GM23338 (cell line): ENCODE measurements around the gene C1QBP. TPM values are rescaled to one million over a fixed set of nuclear protein-coding genes. Genes with fewer than 3 reads are reported as not detected.

Experiments
- ATAC-seq: fragments of 200-7000 bp; cut with Tn5 transposase; 3 replicates; pipeline ENCODE4 v1.9.1; 2020
- DNase-seq: peaks from one replicate; pipeline ENCODE4 v3.0.0-alpha.2; 2015; ENCODE audit warnings: low spot score
- H2AFZ ChIP-seq: fragments of 200-600 bp; sonication (generic); 2 replicates; pipeline ENCODE4 v1.8.0; 2016; ENCODE audit warnings: antibody characterized with exemption, mild to moderate bottlenecking, moderate library complexity
- H3F3A ChIP-seq: fragments of 200-600 bp; sonication (generic); replicated peaks from 2 replicates; pipeline ENCODE4 v1.8.0; 2017; ENCODE audit warnings: antibody characterized with exemption, mixed run types, low read depth
- H3K27ac ChIP-seq: fragments of 200-600 bp; sonication (generic); 2 replicates; pipeline ENCODE4 v1.6.1; 2016; ENCODE audit warnings: low read depth
- H3K27me3 ChIP-seq: fragments of 200-600 bp; sonication (generic); 2 replicates; pipeline ENCODE4 v1.8.0; 2016; ENCODE audit warnings: mild to moderate bottlenecking, mixed run types, moderate library complexity; ENCODE audit not compliant: insufficient read depth
- H3K36me3 ChIP-seq: fragments of 200-600 bp; sonication (generic); 2 replicates; pipeline ENCODE4 v1.8.0; 2016; ENCODE audit warnings: mild to moderate bottlenecking; ENCODE audit not compliant: insufficient read depth
- H3K4me1 ChIP-seq: fragments of 200-600 bp; sonication (generic); 2 replicates; pipeline ENCODE4 v1.8.0; 2016; ENCODE audit warnings: mild to moderate bottlenecking, moderate library complexity; ENCODE audit not compliant: insufficient read depth
- H3K4me2 ChIP-seq: fragments of 200-600 bp; sonication (generic); 2 replicates; pipeline ENCODE4 v1.7.1; 2017; ENCODE audit warnings: mixed run types
- H3K4me3 ChIP-seq: fragments of 200-600 bp; sonication (generic); 2 replicates; pipeline ENCODE4 v1.6.1; 2016; ENCODE audit warnings: mixed run types
- H3K79me2 ChIP-seq: fragments of 200-600 bp; sonication (generic); replicated peaks from 2 replicates; pipeline ENCODE4 v1.8.0; 2017; ENCODE audit warnings: mild to moderate bottlenecking; ENCODE audit not compliant: insufficient read depth
- H3K9me2 ChIP-seq: fragments of 200-600 bp; sonication (generic); 2 replicates; pipeline ENCODE4 v1.8.0; 2017; ENCODE audit not compliant: insufficient read depth
- H4K20me1 ChIP-seq: fragments of 200-600 bp; sonication (generic); replicated peaks from 2 replicates; pipeline ENCODE4 v1.8.0; 2017; ENCODE audit warnings: mild to moderate bottlenecking; ENCODE audit not compliant: insufficient read depth
- H3K27ac Mint-ChIP-seq: 2 replicates; pipeline ENCODE4 v1.8.0; 2020; ENCODE audit warnings: inconsistent platforms, mild to moderate bottlenecking, moderate library complexity, mixed read lengths
- H3K27me3 Mint-ChIP-seq: 3 replicates; pipeline ENCODE4 v1.8.0; 2022; ENCODE audit warnings: low read depth, mild to moderate bottlenecking, moderate library complexity, mixed read lengths, inconsistent platforms; ENCODE audit not compliant: insufficient read depth, poor library complexity
- H3K36me3 Mint-ChIP-seq: 3 replicates; pipeline ENCODE4 v1.8.0; 2021; ENCODE audit warnings: low read depth, mild to moderate bottlenecking, inconsistent platforms, moderate library complexity, mixed read lengths
- H3K4me1 Mint-ChIP-seq: 3 replicates; pipeline ENCODE4 v1.8.0; 2020; ENCODE audit warnings: mild to moderate bottlenecking, inconsistent platforms, mixed read lengths
- H3K4me3 Mint-ChIP-seq: 3 replicates; pipeline ENCODE4 v1.8.0; 2021; ENCODE audit warnings: moderate library complexity, mild to moderate bottlenecking, inconsistent platforms, mixed read lengths
- H3K9me3 Mint-ChIP-seq: 3 replicates; pipeline ENCODE4 v1.8.0; 2020; ENCODE audit warnings: moderate library complexity, mild to moderate bottlenecking, inconsistent platforms, mixed read lengths
- CREB1 ChIP-seq: fragments of 250-450 bp; sonication (Bioruptor Pico); IDR thresholded peaks from 2 replicates; pipeline ENCODE4 v1.5.0; 2020; ENCODE audit warnings: low read depth, mild to moderate bottlenecking, moderate library complexity
- EZH2 ChIP-seq: fragments of 200-600 bp; sonication (generic); IDR thresholded peaks from one replicate; pipeline ENCODE4 v1.8.0; 2017; ENCODE audit warnings: antibody characterized with exemption, mild to moderate bottlenecking, low read depth; ENCODE audit not compliant: unreplicated experiment
- EZH2phosphoT487 ChIP-seq: fragments of 200-600 bp; sonication (generic); IDR thresholded peaks from one replicate; pipeline ENCODE4 v1.8.1; 2018; ENCODE audit warnings: antibody characterized with exemption; ENCODE audit not compliant: unreplicated experiment
- JUNB ChIP-seq: IDR thresholded peaks from one replicate; pipeline ENCODE4 v1.6.1; 2016; ENCODE audit warnings: antibody characterized with exemption; ENCODE audit not compliant: unreplicated experiment
- NANOG ChIP-seq: IDR thresholded peaks from 2 replicates; pipeline ENCODE4 v1.6.1; 2016; ENCODE audit warnings: antibody characterized with exemption, borderline replicate concordance
- POLR2AphosphoS5 ChIP-seq: IDR thresholded peaks from 2 replicates; pipeline ENCODE4 v1.6.1; 2016; ENCODE audit warnings: antibody characterized with exemption, low read depth
- STAT1 ChIP-seq: IDR thresholded peaks from one replicate; pipeline ENCODE4 v1.6.1; 2016; ENCODE audit warnings: antibody characterized with exemption; ENCODE audit not compliant: unreplicated experiment
- ZNF114 ChIP-seq: fragments of 250-450 bp; sonication (Bioruptor Pico); IDR thresholded peaks from 2 replicates; pipeline ENCODE4 v1.5.0; 2020; ENCODE audit warnings: mild to moderate bottlenecking, moderate library complexity
- ZNF331 ChIP-seq: fragments of 250-450 bp; sonication (Bioruptor Pico); IDR thresholded peaks from 2 replicates; pipeline ENCODE4 v1.5.0; 2020; ENCODE audit warnings: low read depth, mild to moderate bottlenecking, moderate library complexity
- polyA plus RNA-seq: library from polyadenylated mRNA; unstranded; fragments of >200 nt; fragmentation: Nextera tagmentation; extraction: Ambion mirVana; gene quantifications from 2 replicates; pipeline ENCODE4 v1.2.1, GENCODE V29; 2016
- total RNA-seq: library from RNA; depleted of rRNA; stranded (reverse); fragments of >200 nt; shearing (Covaris generic); gene quantifications from 2 replicates; pipeline ENCODE4 v1.2.3, GENCODE V29; 2014
- TF ChIP-seq, protein P1 (sequence below): fragments of 250-450 bp; sonication (Bioruptor Pico); IDR thresholded peaks from 2 replicates; pipeline ENCODE4 v1.5.0; 2020; ENCODE audit warnings: mild to moderate bottlenecking, moderate library complexity
- TF ChIP-seq, protein P2 (sequence below): IDR thresholded peaks from 2 replicates; pipeline ENCODE4 v1.6.1; 2016; ENCODE audit warnings: antibody characterized with exemption
- TF ChIP-seq, protein P3 (sequence below): IDR thresholded peaks from one replicate; pipeline ENCODE4 v1.6.1; 2018; ENCODE audit warnings: antibody characterized with exemption; ENCODE audit not compliant: unreplicated experiment
- TF ChIP-seq, protein P4 (sequence below), 2 experiments: fragments of 200-600 bp in 1 of 2; sonication (generic) in 1 of 2; conservative IDR thresholded peaks; 2 replicates each; pipeline versions ENCODE4 v1.5.1 to v1.6.1; 2016 to 2017; ENCODE audit warnings: antibody characterized with exemption in 2 of 2, low read depth in 2 of 2, mild to moderate bottlenecking in 2 of 2, moderate library complexity in 1 of 2

C1QBP gene
- total and polyA plus RNA-seq, 2 experiments from 2014 or later, result 478 to 704 TPM

- Histone ChIP-seq H3K9me2 (no peaks in the 10 kb centered on the region), H3K27me3 (no peaks in the 10 kb centered on the region), H3F3A (no peaks in the 10 kb centered on the region), H3K79me2 (peaks cover 25% of the 10 kb centered on the region; the same call in 1 of the 2 replicates), H4K20me1 (peaks cover 5% of the 10 kb centered on the region), H3K36me3 (peaks cover 31% of the 10 kb centered on the region), H2AFZ (no peak overlapping the region), H3K4me2 (no peak overlapping the region), H3K4me1 (no peaks in the 10 kb centered on the region), H3K4me3 (no peak overlapping the region), H3K27ac (no peak overlapping the region)
- H3K36me3 Mint-ChIP-seq, result peaks cover 48% of the 10 kb centered on the region
- DNase-seq (no peak), ATAC-seq (no peak)
- no peak overlapping the region for H3K27ac Mint-ChIP-seq
- H3K9me3 Mint-ChIP-seq, result no peaks in the 10 kb centered on the region
- H3K4me1 Mint-ChIP-seq, result no peaks in the 10 kb centered on the region
- TF ChIP-seq EZH2phosphoT487 (no peak), ZNF114 (no peak), ZNF331 (no peak), CREB1 (no peak), NANOG (no peak), POLR2AphosphoS5 (no peak), STAT1 (no peak), EZH2 (no peak), JUNB (no peak)
- TF ChIP-seq, protein P1, sequence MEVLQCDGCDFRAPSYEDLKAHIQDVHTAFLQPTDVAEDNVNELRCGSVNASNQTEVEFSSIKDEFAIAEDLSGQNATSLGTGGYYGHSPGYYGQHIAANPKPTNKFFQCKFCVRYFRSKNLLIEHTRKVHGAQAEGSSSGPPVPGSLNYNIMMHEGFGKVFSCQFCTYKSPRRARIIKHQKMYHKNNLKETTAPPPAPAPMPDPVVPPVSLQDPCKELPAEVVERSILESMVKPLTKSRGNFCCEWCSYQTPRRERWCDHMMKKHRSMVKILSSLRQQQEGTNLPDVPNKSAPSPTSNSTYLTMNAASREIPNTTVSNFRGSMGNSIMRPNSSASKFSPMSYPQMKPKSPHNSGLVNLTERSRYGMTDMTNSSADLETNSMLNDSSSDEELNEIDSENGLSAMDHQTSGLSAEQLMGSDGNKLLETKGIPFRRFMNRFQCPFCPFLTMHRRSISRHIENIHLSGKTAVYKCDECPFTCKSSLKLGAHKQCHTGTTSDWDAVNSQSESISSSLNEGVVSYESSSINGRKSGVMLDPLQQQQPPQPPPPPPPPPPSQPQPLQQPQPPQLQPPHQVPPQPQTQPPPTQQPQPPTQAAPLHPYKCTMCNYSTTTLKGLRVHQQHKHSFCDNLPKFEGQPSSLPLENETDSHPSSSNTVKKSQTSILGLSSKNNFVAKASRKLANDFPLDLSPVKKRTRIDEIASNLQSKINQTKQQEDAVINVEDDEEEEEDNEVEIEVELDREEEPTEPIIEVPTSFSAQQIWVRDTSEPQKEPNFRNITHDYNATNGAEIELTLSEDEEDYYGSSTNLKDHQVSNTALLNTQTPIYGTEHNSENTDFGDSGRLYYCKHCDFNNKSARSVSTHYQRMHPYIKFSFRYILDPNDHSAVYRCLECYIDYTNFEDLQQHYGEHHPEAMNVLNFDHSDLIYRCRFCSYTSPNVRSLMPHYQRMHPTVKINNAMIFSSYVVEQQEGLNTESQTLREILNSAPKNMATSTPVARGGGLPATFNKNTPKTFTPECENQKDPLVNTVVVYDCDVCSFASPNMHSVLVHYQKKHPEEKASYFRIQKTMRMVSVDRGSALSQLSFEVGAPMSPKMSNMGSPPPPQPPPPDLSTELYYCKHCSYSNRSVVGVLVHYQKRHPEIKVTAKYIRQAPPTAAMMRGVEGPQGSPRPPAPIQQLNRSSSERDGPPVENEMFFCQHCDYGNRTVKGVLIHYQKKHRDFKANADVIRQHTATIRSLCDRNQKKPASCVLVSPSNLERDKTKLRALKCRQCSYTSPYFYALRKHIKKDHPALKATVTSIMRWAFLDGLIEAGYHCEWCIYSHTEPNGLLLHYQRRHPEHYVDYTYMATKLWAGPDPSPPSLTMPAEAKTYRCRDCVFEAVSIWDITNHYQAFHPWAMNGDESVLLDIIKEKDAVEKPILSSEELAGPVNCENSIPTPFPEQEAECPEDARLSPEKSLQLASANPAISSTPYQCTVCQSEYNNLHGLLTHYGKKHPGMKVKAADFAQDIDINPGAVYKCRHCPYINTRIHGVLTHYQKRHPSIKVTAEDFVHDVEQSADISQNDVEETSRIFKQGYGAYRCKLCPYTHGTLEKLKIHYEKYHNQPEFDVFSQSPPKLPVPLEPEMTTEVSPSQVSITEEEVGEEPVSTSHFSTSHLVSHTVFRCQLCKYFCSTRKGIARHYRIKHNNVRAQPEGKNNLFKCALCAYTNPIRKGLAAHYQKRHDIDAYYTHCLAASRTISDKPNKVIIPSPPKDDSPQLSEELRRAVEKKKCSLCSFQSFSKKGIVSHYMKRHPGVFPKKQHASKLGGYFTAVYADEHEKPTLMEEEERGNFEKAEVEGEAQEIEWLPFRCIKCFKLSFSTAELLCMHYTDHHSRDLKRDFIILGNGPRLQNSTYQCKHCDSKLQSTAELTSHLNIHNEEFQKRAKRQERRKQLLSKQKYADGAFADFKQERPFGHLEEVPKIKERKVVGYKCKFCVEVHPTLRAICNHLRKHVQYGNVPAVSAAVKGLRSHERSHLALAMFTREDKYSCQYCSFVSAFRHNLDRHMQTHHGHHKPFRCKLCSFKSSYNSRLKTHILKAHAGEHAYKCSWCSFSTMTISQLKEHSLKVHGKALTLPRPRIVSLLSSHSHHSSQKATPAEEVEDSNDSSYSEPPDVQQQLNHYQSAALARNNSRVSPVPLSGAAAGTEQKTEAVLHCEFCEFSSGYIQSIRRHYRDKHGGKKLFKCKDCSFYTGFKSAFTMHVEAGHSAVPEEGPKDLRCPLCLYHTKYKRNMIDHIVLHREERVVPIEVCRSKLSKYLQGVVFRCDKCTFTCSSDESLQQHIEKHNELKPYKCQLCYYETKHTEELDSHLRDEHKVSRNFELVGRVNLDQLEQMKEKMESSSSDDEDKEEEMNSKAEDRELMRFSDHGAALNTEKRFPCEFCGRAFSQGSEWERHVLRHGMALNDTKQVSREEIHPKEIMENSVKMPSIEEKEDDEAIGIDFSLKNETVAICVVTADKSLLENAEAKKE, result no peak
- TF ChIP-seq, protein P2, sequence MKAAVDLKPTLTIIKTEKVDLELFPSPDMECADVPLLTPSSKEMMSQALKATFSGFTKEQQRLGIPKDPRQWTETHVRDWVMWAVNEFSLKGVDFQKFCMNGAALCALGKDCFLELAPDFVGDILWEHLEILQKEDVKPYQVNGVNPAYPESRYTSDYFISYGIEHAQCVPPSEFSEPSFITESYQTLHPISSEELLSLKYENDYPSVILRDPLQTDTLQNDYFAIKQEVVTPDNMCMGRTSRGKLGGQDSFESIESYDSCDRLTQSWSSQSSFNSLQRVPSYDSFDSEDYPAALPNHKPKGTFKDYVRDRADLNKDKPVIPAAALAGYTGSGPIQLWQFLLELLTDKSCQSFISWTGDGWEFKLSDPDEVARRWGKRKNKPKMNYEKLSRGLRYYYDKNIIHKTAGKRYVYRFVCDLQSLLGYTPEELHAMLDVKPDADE, result no peak
- TF ChIP-seq, protein P3, sequence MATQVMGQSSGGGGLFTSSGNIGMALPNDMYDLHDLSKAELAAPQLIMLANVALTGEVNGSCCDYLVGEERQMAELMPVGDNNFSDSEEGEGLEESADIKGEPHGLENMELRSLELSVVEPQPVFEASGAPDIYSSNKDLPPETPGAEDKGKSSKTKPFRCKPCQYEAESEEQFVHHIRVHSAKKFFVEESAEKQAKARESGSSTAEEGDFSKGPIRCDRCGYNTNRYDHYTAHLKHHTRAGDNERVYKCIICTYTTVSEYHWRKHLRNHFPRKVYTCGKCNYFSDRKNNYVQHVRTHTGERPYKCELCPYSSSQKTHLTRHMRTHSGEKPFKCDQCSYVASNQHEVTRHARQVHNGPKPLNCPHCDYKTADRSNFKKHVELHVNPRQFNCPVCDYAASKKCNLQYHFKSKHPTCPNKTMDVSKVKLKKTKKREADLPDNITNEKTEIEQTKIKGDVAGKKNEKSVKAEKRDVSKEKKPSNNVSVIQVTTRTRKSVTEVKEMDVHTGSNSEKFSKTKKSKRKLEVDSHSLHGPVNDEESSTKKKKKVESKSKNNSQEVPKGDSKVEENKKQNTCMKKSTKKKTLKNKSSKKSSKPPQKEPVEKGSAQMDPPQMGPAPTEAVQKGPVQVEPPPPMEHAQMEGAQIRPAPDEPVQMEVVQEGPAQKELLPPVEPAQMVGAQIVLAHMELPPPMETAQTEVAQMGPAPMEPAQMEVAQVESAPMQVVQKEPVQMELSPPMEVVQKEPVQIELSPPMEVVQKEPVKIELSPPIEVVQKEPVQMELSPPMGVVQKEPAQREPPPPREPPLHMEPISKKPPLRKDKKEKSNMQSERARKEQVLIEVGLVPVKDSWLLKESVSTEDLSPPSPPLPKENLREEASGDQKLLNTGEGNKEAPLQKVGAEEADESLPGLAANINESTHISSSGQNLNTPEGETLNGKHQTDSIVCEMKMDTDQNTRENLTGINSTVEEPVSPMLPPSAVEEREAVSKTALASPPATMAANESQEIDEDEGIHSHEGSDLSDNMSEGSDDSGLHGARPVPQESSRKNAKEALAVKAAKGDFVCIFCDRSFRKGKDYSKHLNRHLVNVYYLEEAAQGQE, result no peak
- TF ChIP-seq, protein P4, sequence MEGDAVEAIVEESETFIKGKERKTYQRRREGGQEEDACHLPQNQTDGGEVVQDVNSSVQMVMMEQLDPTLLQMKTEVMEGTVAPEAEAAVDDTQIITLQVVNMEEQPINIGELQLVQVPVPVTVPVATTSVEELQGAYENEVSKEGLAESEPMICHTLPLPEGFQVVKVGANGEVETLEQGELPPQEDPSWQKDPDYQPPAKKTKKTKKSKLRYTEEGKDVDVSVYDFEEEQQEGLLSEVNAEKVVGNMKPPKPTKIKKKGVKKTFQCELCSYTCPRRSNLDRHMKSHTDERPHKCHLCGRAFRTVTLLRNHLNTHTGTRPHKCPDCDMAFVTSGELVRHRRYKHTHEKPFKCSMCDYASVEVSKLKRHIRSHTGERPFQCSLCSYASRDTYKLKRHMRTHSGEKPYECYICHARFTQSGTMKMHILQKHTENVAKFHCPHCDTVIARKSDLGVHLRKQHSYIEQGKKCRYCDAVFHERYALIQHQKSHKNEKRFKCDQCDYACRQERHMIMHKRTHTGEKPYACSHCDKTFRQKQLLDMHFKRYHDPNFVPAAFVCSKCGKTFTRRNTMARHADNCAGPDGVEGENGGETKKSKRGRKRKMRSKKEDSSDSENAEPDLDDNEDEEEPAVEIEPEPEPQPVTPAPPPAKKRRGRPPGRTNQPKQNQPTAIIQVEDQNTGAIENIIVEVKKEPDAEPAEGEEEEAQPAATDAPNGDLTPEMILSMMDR (conservative IDR thresholded peaks at IDR 0.05; ENCODE audit: low read depth in 2 of 2), result no peak
- H3K4me3 Mint-ChIP-seq, result no peak overlapping the region
- H3K27me3 Mint-ChIP-seq, result no peaks in the 10 kb centered on the region
Observed at GRCh38 chr17:5473906-5474305, 35.0 kb upstream of the C1QBP start.
